Stimulated activated CD4-positive, alpha-beta T cell treated with anti-CD3 and anti-CD28 coated beads, TNF-alpha, amount 100 ng/mL, for 4 hours (primary cell): ENCODE measurements around the gene NOD1.
"Not testable (repeated sequence)": the region's sequence is repeated elsewhere in the genome, so short reads cannot be mapped to it uniquely, and the experiment has no call there.

Experiments
- DNase-seq, 3 experiments: peaks; one replicate each; pipeline ENCODE4 v3.0.0-alpha.2; 2020; ENCODE audit warnings: low read depth in 3 of 3

NOD1 gene

DNA sequence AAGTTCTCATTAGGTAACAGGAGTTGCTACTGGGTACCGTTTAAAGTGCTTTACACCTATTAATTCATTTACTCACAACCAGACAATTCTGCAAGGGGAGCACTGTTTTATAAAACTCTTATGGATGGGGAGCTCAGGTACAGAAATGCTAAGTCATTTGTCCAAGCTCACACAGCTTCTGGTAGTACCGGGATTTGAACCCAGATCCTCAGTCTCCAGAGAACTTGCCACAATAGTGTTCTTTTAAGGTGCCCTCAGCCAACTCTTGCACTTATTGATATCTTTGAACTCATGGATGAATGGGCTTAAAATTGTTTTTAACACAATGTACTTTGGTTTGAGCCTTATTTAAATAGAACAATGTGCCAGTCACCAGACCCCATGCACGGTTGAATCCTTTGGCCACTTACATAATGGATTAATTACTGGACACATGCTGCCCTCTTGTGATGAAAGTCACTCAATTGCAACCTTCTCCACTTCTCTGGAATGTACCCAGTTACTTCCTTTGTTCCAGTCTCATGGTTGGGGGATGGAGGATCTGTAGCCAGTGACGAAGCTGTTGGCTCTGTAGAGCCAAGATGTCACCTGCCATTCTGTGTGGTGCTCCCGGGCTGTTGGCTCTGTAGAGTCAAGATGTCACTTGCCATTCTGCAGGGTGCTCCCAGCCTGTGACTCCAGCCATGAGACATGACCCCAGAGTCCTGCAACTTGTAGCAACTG, 65.6 kb downstream of the NOD1 start:
- DNase-seq, result no peak

- DNase-seq, result no peak
These were observed 66.7 kb downstream of the NOD1 start for GRCh38 chr7:30411897-30412296.

DNA sequence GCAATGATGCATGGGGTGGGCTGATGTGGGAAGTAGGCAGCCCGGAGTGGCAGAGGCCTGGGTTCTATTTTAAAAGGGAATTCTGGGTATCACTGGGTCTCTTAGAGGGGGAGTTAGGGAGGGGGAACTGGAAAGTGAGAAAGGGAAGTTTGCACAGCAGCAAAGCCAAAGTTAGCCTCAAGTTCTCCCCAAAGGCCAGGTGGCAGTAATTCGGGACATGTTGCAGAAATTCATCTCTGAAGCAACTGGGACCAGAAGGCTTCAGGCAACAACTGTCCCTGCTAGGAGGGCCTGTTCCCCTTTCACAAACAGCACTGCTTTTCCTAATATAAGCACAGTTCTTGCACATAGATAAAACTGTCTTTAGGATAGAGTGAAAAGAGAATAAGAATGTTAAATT, 67.4 kb downstream of the NOD1 start:
- DNase-seq, result no peak

GRCh38 chr7:30406664-30407425, 71.7 kb downstream of the NOD1 start:
- no peak for DNase-seq

DNA sequence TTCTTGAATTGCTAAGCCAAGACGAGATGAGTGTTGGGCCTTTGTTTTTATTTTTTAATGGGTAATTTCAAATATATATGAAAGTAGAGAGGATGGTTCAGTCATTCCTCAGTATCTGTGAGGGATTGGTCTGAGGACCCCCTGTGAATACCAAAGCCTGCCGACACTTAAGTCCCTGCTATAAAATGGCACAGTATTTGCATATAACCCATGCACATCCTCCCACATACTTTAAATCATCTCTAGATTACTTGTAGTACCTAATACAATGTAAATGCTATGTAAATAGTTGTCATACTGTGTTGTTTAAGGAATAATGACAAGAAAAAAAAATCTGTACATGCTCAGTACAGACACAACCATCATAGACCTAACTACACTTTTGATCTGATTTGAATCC, 73.4 kb downstream of the NOD1 start:
- no peak for DNase-seq

DNA sequence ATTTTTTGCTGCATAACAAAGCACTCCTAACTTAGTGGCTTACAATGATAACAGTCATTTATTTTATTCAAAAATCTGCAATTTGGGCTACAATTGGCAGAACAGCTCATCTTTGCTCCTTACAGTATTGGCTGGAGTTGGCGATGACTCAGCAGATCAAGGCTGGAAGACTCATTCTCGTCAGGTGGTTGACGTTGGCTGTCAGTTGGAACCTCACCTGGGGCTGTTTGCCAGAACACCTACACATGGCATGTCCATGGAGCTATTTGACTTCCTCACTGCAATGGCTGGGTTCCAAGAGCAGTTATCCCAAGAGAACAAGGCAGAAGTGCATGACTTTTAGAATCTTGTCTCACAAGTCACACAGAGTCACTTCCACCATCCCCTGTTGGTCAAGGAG, 75.1 kb downstream of the NOD1 start:
- DNase-seq, result no peak

DNA sequence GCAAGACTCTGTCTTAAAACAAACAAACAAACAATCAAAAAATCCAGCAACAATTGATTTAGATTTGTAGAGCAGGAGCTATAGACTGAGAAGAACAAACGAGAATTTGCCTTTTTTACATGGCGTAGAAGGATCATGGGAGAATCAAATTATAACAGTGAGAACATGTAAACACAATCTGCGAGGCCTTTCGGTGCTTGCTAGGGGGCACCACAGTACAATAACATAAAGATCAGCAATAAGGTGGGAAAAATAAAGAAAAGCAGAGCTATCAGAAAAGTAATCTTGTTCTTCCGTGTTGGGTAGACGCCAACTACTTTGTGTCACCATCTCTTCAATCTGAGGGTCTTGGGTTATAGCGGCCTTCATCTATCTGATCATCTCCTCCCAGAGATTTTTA, 82.2 kb downstream of the NOD1 start:
- no peak for DNase-seq

GRCh38 chr7:30395676-30396075, 82.9 kb downstream of the NOD1 start:
- no peak for DNase-seq

- DNase-seq, result no peak
These were observed 86.8 kb downstream of the NOD1 start for GRCh38 chr7:30391806-30392205.

- DNase-seq, result no peak
These were observed 87.6 kb downstream of the NOD1 start for GRCh38 chr7:30390736-30391636.

DNA sequence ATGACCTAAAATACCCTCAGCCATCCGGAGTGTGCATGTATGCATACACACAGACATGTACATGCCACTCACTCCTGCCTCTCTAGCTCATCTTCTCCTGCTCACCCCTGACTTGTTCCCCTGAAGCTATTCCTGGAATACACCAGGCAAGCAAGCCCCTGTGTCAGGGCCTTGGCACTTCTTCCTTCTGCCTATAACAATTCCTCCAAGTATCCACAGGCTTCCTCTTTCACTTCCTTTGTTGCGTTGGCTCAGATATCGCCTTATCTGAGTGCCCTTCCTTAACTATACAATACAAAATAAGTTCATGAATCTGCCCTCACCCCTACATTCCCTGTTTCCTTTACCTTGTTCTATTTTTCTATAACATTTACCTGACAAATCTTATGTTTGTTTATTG, 88.8 kb downstream of the NOD1 start:
- DNase-seq, result no peak

- no peak for DNase-seq
These were observed 96.0 kb downstream of the NOD1 start for GRCh38 chr7:30382607-30383006.

- not testable (repeated sequence) for DNase-seq
These were observed 97.8 kb downstream of the NOD1 start for GRCh38 chr7:30380824-30381223.

DNA sequence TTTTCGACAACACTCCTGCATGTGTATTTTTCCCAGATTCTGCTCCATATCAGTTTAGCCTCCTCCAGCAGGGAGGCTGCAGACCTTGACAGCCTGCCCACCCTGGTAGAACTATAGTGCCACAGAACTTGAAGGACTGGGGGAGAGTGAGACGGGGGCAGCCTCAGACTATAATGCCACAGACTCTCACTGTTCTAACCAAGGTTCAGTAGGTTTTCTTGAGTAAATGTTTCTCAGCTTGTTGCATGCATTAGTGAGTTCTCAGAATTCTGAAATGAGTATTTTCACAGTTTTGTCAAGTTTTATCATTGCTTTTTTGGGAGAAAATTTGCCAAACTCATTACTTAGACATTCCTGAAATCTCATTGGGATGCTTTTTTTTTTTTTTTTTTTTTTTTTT, 98.3 kb downstream of the NOD1 start:
- no peak for DNase-seq

DNA sequence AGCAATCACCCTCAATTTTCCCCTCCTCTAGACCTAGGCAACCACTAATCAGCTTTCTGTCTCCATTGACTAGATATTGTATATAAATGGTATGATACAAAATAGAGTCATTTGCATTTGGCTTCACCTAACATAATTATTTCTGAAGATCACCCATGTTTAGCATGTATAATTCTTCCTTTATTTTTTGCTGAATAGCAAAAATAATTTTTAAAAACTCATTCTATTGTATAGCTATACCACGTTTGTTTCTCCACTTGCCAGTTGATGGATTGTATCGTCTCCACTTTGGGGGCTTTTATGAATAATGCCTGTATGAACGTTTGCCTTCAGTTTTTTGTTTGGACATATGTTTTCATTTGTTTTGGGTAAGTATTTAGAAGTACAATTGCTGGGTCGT, 98.8 kb downstream of the NOD1 start:
- DNase-seq, result no peak

GRCh38 chr7:30379131-30379530, 99.5 kb downstream of the NOD1 start:
- no peak for DNase-seq

- no peak for DNase-seq
These were observed 100.3 kb downstream of the NOD1 start for GRCh38 chr7:30378275-30378674.
